GM12878 (cell line): ENCODE results near the gene P2RX6. TPM values are rescaled to one million over a fixed set of nuclear protein-coding genes. Genes with fewer than 3 reads are reported as not detected.

Experiments
- BRCA1 ChIP-seq: IDR thresholded peaks from 2 replicates; pipeline ENCODE4 v1.6.1; 2011; ENCODE audit warnings: low read depth, low read length, improper control_type of control experiment
- FOXM1 ChIP-seq: IDR thresholded peaks from 2 replicates; pipeline ENCODE4 v1.6.1; 2012; ENCODE audit warnings: low read depth, mild to moderate bottlenecking, inconsistent platforms, low read length, moderate library complexity
- HCFC1 ChIP-seq: fragments of 150-350 bp; IDR thresholded peaks from 2 replicates; pipeline ENCODE4 v1.6.1; 2014; ENCODE audit warnings: low read length
- PBX3 ChIP-seq: IDR thresholded peaks from 2 replicates; pipeline ENCODE4 v1.6.1; 2011; ENCODE audit warnings: mild to moderate bottlenecking, low read depth, low read length, moderate library complexity; ENCODE audit not compliant: insufficient replicate concordance
- POLR2A ChIP-seq: IDR thresholded peaks from 2 replicates; pipeline ENCODE4 v1.6.1; 2011; ENCODE audit warnings: low read depth, mild to moderate bottlenecking, low read length
- PRDM15 ChIP-seq: fragments of 450-650 bp; formaldehyde crosslinking; IDR thresholded peaks from 2 replicates; pipeline ENCODE4 v1.4.0; 2020; ENCODE audit warnings: mild to moderate bottlenecking, moderate library complexity
- RAD51 ChIP-seq: fragments of 450-650 bp; IDR thresholded peaks from 2 replicates; pipeline ENCODE4 v1.6.1; 2016; ENCODE audit warnings: moderate library complexity, mild to moderate bottlenecking, inconsistent platforms
- RB1 ChIP-seq: fragments of 450-650 bp; formaldehyde crosslinking; IDR thresholded peaks from 2 replicates; pipeline ENCODE4 v1.6.1; 2017; ENCODE audit warnings: mild to moderate bottlenecking, borderline replicate concordance
- SUPT20H ChIP-seq: IDR thresholded peaks from 2 replicates; pipeline ENCODE4 v1.6.1; 2011; ENCODE audit warnings: low read depth, mild to moderate bottlenecking, low read length, moderate library complexity, borderline replicate concordance; ENCODE audit not compliant: control insufficient read depth
- ZBED1 ChIP-seq: IDR thresholded peaks from 2 replicates; pipeline ENCODE4 v1.6.1; 2016; ENCODE audit warnings: borderline replicate concordance
- polyA plus RNA-seq, 11 experiments: library from polyadenylated mRNA; depleted of rRNA in 4 of 11; unstranded in 6 of 11; stranded (reverse) in 5 of 11; fragments of >200 nt; fragmentation: Nextera tagmentation in 4 of 11; fragmentation: Illumina TruSeq in 1 of 11; extraction: Ambion mirVana in 4 of 11; extraction: Trizol in 1 of 11; gene quantifications; 1 replicate in 1 of 11; 2 replicates in 10 of 11; pipeline versions ENCODE4 v1.2.1 to v1.2.3, GENCODE V29; 2011 to 2016; ENCODE audit warnings: inconsistent platforms in 2 of 11, missing spikeins in 2 of 11, low read depth in 1 of 11
- total RNA-seq, 4 experiments: library from RNA; depleted of rRNA in 3 of 4; stranded (reverse); fragments of >200 nt in 3 of 4; fragmentation: Illumina TruSeq in 1 of 4; extraction: Trizol in 1 of 4; gene quantifications; 2 replicates each; pipeline versions ENCODE4 v1.2.1 to v1.2.3, GENCODE V29; 2013 to 2021
- TF ChIP-seq, protein P1 (sequence below): fragments of 450-650 bp; formaldehyde crosslinking; IDR thresholded peaks from 2 replicates; pipeline ENCODE4 v1.5.0; 2022; ENCODE audit warnings: mild to moderate bottlenecking, missing genetic modification characterization
- TF ChIP-seq, protein P2 (sequence below): fragments of 450-650 bp; conservative IDR thresholded peaks from 2 replicates; pipeline ENCODE4 v1.6.1; 2017; ENCODE audit warnings: mild to moderate bottlenecking, moderate library complexity
- TF ChIP-seq, protein P3 (sequence below): IDR thresholded peaks from 2 replicates; pipeline ENCODE4 v1.6.1; 2011; ENCODE audit warnings: borderline replicate concordance, low read depth, mild to moderate bottlenecking, moderate library complexity, mixed read lengths, low read length; ENCODE audit not compliant: insufficient read depth; ENCODE audit errors: extremely low read length
- TF ChIP-seq, protein P4 (sequence below): IDR thresholded peaks from 2 replicates; pipeline ENCODE4 v1.6.1; 2012; ENCODE audit warnings: low read depth, low read length, improper control_type of control experiment

Gene P2RX6
- total and polyA plus RNA-seq, 10 of the 15 experiments (the other 5 are each of a cell fraction or from before 2014, with no cell fraction given): 0.03 to 0.21 (median 0.07) TPM; not detected in 5

- TF ChIP-seq, protein P1, sequence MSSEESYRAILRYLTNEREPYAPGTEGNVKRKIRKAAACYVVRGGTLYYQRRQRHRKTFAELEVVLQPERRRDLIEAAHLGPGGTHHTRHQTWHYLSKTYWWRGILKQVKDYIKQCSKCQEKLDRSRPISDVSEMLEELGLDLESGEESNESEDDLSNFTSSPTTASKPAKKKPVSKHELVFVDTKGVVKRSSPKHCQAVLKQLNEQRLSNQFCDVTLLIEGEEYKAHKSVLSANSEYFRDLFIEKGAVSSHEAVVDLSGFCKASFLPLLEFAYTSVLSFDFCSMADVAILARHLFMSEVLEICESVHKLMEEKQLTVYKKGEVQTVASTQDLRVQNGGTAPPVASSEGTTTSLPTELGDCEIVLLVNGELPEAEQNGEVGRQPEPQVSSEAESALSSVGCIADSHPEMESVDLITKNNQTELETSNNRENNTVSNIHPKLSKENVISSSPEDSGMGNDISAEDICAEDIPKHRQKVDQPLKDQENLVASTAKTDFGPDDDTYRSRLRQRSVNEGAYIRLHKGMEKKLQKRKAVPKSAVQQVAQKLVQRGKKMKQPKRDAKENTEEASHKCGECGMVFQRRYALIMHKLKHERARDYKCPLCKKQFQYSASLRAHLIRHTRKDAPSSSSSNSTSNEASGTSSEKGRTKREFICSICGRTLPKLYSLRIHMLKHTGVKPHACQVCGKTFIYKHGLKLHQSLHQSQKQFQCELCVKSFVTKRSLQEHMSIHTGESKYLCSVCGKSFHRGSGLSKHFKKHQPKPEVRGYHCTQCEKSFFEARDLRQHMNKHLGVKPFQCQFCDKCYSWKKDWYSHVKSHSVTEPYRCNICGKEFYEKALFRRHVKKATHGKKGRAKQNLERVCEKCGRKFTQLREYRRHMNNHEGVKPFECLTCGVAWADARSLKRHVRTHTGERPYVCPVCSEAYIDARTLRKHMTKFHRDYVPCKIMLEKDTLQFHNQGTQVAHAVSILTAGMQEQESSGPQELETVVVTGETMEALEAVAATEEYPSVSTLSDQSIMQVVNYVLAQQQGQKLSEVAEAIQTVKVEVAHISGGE (CRISPR knock-in tag): no peak
- TF ChIP-seq HCFC1 (no peak), PRDM15 (CRISPR knock-in tag) (no peak), FOXM1 (no peak), ZBED1 (no peak), RAD51 (no peak), PBX3 (no peak), BRCA1 (no peak), RB1 (no peak), POLR2A (no peak), SUPT20H (no peak)
- TF ChIP-seq, protein P2, sequence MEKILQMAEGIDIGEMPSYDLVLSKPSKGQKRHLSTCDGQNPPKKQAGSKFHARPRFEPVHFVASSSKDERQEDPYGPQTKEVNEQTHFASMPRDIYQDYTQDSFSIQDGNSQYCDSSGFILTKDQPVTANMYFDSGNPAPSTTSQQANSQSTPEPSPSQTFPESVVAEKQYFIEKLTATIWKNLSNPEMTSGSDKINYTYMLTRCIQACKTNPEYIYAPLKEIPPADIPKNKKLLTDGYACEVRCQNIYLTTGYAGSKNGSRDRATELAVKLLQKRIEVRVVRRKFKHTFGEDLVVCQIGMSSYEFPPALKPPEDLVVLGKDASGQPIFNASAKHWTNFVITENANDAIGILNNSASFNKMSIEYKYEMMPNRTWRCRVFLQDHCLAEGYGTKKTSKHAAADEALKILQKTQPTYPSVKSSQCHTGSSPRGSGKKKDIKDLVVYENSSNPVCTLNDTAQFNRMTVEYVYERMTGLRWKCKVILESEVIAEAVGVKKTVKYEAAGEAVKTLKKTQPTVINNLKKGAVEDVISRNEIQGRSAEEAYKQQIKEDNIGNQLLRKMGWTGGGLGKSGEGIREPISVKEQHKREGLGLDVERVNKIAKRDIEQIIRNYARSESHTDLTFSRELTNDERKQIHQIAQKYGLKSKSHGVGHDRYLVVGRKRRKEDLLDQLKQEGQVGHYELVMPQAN: no peak
- TF ChIP-seq, protein P3, sequence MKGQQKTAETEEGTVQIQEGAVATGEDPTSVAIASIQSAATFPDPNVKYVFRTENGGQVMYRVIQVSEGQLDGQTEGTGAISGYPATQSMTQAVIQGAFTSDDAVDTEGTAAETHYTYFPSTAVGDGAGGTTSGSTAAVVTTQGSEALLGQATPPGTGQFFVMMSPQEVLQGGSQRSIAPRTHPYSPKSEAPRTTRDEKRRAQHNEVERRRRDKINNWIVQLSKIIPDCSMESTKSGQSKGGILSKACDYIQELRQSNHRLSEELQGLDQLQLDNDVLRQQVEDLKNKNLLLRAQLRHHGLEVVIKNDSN: no peak
- TF ChIP-seq, protein P4, sequence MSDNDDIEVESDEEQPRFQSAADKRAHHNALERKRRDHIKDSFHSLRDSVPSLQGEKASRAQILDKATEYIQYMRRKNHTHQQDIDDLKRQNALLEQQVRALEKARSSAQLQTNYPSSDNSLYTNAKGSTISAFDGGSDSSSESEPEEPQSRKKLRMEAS: no peak
Measured at GRCh38 chr22:20966883-20967696, 47.9 kb upstream of the P2RX6 start, which contains the start of gene AIFM3 (continued).
